ENCODE measurements around the gene HOXB2.

Gene HOXB2

GRCh38 chr17:48545022-48545375 is at the start of gene HOXB2:
HOXB2 (minus strand) TSS chr17:48545109; CDS start chr17:48544911, 198 bp downstream.
- Histone ChIP-seq H3K9ac (ENCODE audit: insufficient read length) (no peak within 1 kb of the TSS), H3K4me3 (no peak within 1 kb of the TSS), H3K9me3 (ENCODE audit: low read depth, low read length) (no peaks in the 10 kb centered on the region), H3K27ac (no peak within 1 kb of the TSS), H3K36me3 (ENCODE audit: insufficient read depth, low read length) (peaks cover 4% of the 10 kb centered on the region; the same call in 1 of the 2 replicates)
- no peak for DNase-seq (ENCODE audit: low read depth, low spot score)
- TF ChIP-seq EZH2 (IDR thresholded peaks at IDR 0.05) = no peak
- no peak for TF ChIP-seq POLR2AphosphoS5 (IDR thresholded peaks at IDR 0.05; ENCODE audit: borderline replicate concordance, low read depth, low read length)
- TF ChIP-seq FOXP2 (optimal IDR thresholded peaks at IDR 0.05; ENCODE audit: control extremely low read depth, extremely low read length, insufficient read depth) = no peak

GRCh38 chr17:48593840-48594537 is 49.1 kb upstream of the HOXB2 start:
- Histone ChIP-seq H3K9ac (ENCODE audit: insufficient read length) (peak overlapping the region; percentile 67), H3K27ac (peak overlapping the region; percentile 96)

GRCh38 chr17:48593126-48593829 is 48.4 kb upstream of the HOXB2 start, which contains the start of gene HOXB5:
HOXB5 (minus strand) TSS chr17:48593779; CDS start chr17:48593682, 97 bp downstream.
- TF ChIP-seq POLR2AphosphoS5 (IDR thresholded peaks at IDR 0.05; ENCODE audit: borderline replicate concordance, low read depth, low read length) (no peak), EZH2 (IDR thresholded peaks at IDR 0.05) (no peak), FOXP2 (optimal IDR thresholded peaks at IDR 0.05; ENCODE audit: control extremely low read depth, extremely low read length, insufficient read depth) (no peak)
- H3K27ac ChIP-seq = peak within 1 kb of the TSS; percentile 96
- DNase-seq (ENCODE audit: low read depth, low spot score) = no peak
- H3K36me3 ChIP-seq (ENCODE audit: insufficient read depth, low read length) = peaks cover 29% of the 10 kb centered on the region
- peak within 1 kb of the TSS; percentile 67 for H3K9ac ChIP-seq (ENCODE audit: insufficient read length)
- H3K9me3 ChIP-seq (ENCODE audit: low read depth, low read length) = no peaks in the 10 kb centered on the region
- H3K4me3 ChIP-seq = peak within 1 kb of the TSS; percentile 76

More at GRCh38 chr17:48593840-48594537, 49.1 kb upstream of the HOXB2 start:
- no peak for TF ChIP-seq EZH2 (IDR thresholded peaks at IDR 0.05)
- Histone ChIP-seq H3K4me3 (peak overlapping the region; percentile 76), H3K9me3 (ENCODE audit: low read depth, low read length) (no peaks in the 10 kb centered on the region), H3K36me3 (ENCODE audit: insufficient read depth, low read length) (peaks cover 30% of the 10 kb centered on the region)
- DNase-seq (ENCODE audit: low read depth, low spot score) = no peak

- H3K9me3 ChIP-seq (ENCODE audit: low read depth, low read length) = no peaks in the 10 kb centered on the region
- no peak for TF ChIP-seq POLR2AphosphoS5 (IDR thresholded peaks at IDR 0.05; ENCODE audit: borderline replicate concordance, low read depth, low read length)
- peaks cover 27% of the 10 kb centered on the region for H3K36me3 ChIP-seq (ENCODE audit: insufficient read depth, low read length)
- DNase-seq (ENCODE audit: low read depth, low spot score) = no peak
- H3K4me3 ChIP-seq = no peak overlapping the region
- no peak overlapping the region for H3K27ac ChIP-seq
- no peak overlapping the region for H3K9ac ChIP-seq (ENCODE audit: insufficient read length)
These were observed 47.7 kb upstream of the HOXB2 start for GRCh38 chr17:48592577-48592976.

GRCh38 chr17:48592057-48592514 is 47.2 kb upstream of the HOXB2 start:
- no peak overlapping the region for H3K9ac ChIP-seq (ENCODE audit: insufficient read length)
- TF ChIP-seq EZH2 (IDR thresholded peaks at IDR 0.05) (no peak), FOXP2 (optimal IDR thresholded peaks at IDR 0.05; ENCODE audit: control extremely low read depth, extremely low read length, insufficient read depth) (no peak), POLR2AphosphoS5 (IDR thresholded peaks at IDR 0.05; ENCODE audit: borderline replicate concordance, low read depth, low read length) (no peak)
- peaks cover 26% of the 10 kb centered on the region for H3K36me3 ChIP-seq (ENCODE audit: insufficient read depth, low read length)
- H3K9me3 ChIP-seq (ENCODE audit: low read depth, low read length) = no peaks in the 10 kb centered on the region
- DNase-seq (ENCODE audit: low read depth, low spot score) = no peak
- H3K27ac ChIP-seq = no peak overlapping the region
- H3K4me3 ChIP-seq = no peak overlapping the region

GRCh38 chr17:48591255-48592056 is 46.5 kb upstream of the HOXB2 start:
- H3K36me3 ChIP-seq (ENCODE audit: insufficient read depth, low read length) = peaks cover 22% of the 10 kb centered on the region
- TF ChIP-seq POLR2AphosphoS5 (IDR thresholded peaks at IDR 0.05; ENCODE audit: borderline replicate concordance, low read depth, low read length) = no peak
- no peak for TF ChIP-seq FOXP2 (optimal IDR thresholded peaks at IDR 0.05; ENCODE audit: control extremely low read depth, extremely low read length, insufficient read depth)
- no peak for TF ChIP-seq EZH2 (IDR thresholded peaks at IDR 0.05)
- no peak overlapping the region for H3K4me3 ChIP-seq
- H3K9ac ChIP-seq (ENCODE audit: insufficient read length) = no peak overlapping the region
- no peak for DNase-seq (ENCODE audit: low read depth, low spot score)
- H3K9me3 ChIP-seq (ENCODE audit: low read depth, low read length) = no peaks in the 10 kb centered on the region
- H3K27ac ChIP-seq = no peak overlapping the region

GRCh38 chr17:48590607-48591161 is 45.8 kb upstream of the HOXB2 start:
- no peak overlapping the region for H3K9ac ChIP-seq (ENCODE audit: insufficient read length)
- no peak for DNase-seq (ENCODE audit: low read depth, low spot score)
- H3K36me3 ChIP-seq (ENCODE audit: insufficient read depth, low read length) = peaks cover 22% of the 10 kb centered on the region
- no peak overlapping the region for H3K4me3 ChIP-seq
- no peaks in the 10 kb centered on the region for H3K9me3 ChIP-seq (ENCODE audit: low read depth, low read length)
- no peak for TF ChIP-seq FOXP2 (optimal IDR thresholded peaks at IDR 0.05; ENCODE audit: control extremely low read depth, extremely low read length, insufficient read depth)
- TF ChIP-seq EZH2 (IDR thresholded peaks at IDR 0.05) = no peak
- no peak for TF ChIP-seq POLR2AphosphoS5 (IDR thresholded peaks at IDR 0.05; ENCODE audit: borderline replicate concordance, low read depth, low read length)
- no peak overlapping the region for H3K27ac ChIP-seq
